Daoy (cell line): ENCODE results near the gene NOD2. TPM values are rescaled to one million over a fixed set of nuclear protein-coding genes. Genes with fewer than 3 reads are reported as not detected.

ENCODE experiments used
- total RNA-seq: library from RNA; depleted of rRNA; stranded (reverse); fragments of >200 nt; shearing (Covaris generic); gene quantifications from 2 replicates; pipeline ENCODE4 v1.2.3, GENCODE V29; 2014; rRNA removed

NOD2 gene
- total RNA-seq, 1 experiment from 2014 or later, result 0.06 TPM

Other genes starting within 250 kb of the NOD2 start
- gene NKD1, start 145.2 kb upstream of the NOD2 start, total RNA-seq, result 0.11 and 0.42 TPM in 2 replicates
- not detected in 2 replicates for gene SNX20, start 12.3 kb upstream of the NOD2 start, total RNA-seq
- gene CYLD, start 48.5 kb downstream of the NOD2 start, total RNA-seq, result 21.1 and 29.3 TPM in 2 replicates